ENCODE results near the gene PPP1R15B.

- no peak for TF ChIP-seq POLR2AphosphoS5 (IDR thresholded peaks at IDR 0.05; ENCODE audit: low read depth)
- TF ChIP-seq CTCF (IDR thresholded peaks at IDR 0.05; ENCODE audit: insufficient read depth, low read length), result no peak
Observed at GRCh38 chr1:204454476-204454875, 42.9 kb upstream of the PPP1R15B start.
